Activated gamma-delta T cell treated with anti-CD3 and anti-CD28 coated beads, Interleukin-2, amount 50 U/mL, for 16 hours (primary cell): ENCODE measurements around the gene RAD50.
"Not testable (repeated sequence)": the region's sequence is repeated elsewhere in the genome, so short reads cannot be mapped to it uniquely, and the experiment has no call there.

ENCODE experiments used
- DNase-seq: peaks from one replicate; pipeline ENCODE4 v3.0.0-alpha.2; 2020; ENCODE audit warnings: low read depth

RAD50 gene

DNA sequence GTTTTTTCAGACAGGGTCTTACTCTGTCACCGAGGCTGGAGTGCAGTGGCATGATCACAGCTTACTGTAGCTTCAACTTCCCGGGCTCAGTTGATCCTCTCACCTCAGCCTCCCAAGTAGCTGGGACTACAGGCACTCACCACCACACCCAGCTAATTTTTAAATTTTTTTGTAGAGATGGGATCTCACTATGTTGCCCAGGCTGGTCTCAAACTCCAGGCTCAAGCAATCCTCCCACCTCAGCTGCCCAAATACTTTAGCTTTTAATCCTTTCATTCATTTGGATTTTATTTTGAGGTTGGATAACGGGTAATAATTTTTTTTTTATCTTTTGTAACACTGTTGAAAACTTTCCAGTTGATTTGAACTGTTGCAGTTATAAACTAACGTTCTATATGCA is 76.8 kb downstream of the RAD50 start:
- not testable (repeated sequence) for DNase-seq

DNA sequence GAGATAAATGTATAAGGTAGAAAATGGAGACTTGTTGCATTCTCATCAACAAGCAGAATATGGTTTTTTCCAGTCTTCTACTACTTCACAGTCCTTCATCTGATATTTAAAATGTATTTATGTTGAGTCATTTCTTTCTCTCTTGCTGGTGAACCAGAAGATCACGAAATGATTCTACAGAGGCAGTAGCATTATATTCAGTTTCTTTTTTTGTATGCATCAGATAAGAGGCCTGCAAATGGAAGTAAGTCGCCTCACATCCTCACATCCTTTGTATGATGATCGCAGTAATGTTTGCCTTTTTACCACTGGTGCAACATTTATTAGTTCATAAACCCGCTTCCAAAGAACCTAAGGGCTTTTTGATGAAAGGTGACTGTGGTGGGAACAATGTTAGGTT is 79.1 kb downstream of the RAD50 start:
- DNase-seq: no peak

GRCh38 chr5:132637241-132637640 is 80.5 kb downstream of the RAD50 start:
- no peak for DNase-seq

- DNase-seq: no peak
Measured at GRCh38 chr5:132639706-132640130, 82.9 kb downstream of the RAD50 start.

DNA sequence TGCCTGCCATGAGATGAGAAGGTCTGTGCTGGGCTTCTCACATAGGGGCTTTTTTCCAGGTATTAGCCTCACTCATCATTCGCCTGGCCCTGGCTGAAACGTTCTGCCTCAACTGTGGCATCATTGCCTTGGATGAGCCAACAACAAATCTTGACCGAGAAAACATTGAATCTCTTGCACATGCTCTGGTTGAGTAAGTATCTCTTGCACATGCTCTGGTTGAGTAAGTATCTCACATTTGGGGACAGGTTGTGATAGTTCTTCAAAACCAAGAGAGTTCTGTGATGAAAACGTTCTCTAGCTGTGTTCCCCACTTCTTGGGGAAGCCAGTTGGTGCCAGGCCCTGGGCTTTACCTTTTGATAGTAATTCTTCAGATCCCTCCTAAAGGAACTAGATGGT is 83.8 kb downstream of the RAD50 start:
- DNase-seq: no peak

DNA sequence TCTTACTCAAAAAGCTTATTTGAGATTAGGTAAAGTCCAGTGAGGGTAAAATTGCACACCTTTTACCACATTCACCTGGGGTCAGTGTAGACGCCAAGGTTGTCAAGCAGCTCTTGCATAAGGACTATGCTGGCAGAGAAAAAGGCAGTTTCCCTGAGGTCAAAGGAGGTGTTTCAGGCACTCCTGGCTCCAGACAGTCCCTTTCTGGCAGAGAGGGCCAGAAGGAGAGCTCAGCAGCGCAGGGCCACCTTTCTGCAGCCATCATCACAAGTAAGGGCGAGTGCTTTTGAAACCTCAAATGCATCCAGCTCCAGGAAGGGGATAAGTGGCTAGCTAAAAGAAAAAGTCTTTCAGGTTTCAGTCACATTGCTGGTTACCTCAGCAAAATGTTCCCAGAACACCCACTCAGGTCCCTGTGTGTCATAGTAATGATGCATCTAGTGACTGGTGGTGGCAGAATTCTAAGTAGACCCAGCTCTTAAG is 84.5 kb downstream of the RAD50 start:
- no peak for DNase-seq

GRCh38 chr5:132641841-132642240 is 85.1 kb downstream of the RAD50 start:
- no peak for DNase-seq

- no peak for DNase-seq
Measured at GRCh38 chr5:132644177-132644576, 87.4 kb downstream of the RAD50 start.

DNA sequence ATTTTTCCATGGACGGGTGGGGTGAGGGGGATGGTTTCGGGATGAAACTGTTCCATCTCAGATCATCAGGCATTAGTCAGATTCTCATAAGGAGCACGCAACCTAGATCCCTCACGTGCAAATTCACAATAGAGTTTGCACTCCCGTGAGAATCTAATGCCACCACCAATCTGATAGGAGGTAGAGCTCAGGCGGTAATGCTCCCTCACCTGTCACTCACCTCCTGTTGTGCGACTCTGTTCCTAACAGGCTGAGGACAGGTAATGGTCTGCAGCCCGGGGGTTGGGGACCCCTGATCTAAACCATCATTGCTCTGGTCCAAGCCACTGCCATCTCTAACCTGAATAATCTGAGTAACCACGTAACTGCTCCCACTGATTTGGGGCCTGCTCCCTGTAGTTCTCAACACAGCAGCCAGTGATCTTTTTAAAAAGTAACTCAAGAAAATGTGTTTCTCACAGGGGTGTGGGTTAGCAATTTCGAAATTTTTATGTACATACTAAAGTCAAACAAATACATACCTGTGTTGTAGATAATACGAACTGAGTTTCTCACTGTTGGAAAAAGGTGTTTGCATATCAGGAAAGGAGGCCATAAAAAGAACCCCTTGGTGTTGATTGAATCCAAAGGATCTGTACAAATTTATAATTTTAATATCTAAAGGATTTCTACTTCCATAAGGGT is 89.9 kb downstream of the RAD50 start:
- DNase-seq: no peak

DNA sequence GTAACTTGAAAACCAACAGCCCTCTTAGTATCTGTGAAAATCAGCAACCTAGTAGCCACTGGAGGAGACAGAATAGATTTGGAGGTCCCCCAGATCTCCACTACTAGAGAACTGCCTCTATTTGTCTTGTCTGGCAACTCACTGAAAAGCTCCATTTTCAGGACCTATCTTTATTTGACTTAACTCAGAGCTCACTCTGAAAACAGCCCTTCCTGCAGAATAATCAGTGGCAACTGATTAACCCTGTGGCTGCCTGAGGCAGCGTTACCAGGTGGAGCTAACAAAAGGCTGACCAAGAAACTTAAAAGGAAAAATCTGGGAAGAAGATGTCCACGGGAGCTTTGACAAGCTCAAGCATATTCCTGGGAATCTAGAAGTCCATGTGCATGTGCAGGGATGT is 90.7 kb downstream of the RAD50 start:
- no peak for DNase-seq

DNA sequence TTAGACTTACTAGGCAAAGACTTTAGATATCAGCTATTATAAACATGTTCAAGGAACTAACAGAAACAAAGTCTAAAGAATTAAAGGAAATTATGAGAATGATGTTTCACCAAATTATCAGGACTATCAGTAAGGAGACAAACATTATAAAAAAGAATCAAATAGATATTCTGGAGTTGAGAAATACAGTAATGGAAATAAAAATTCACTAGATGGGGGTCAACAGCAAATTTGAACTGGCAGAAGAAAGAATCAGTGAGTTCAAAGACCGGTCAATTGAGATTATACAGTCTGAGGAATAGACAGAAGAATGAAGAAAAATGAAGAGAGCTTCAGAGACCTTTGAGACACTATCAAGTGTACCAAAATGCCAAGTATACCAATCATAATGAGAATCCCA is 91.6 kb downstream of the RAD50 start:
- no peak for DNase-seq

GRCh38 chr5:132651838-132652469 is 95.2 kb downstream of the RAD50 start:
- DNase-seq: no peak

GRCh38 chr5:132653716-132654115 is 96.9 kb downstream of the RAD50 start:
- no peak for DNase-seq

GRCh38 chr5:132655821-132656773 is 99.3 kb downstream of the RAD50 start:
- DNase-seq: peak; percentile 32

- no peak for DNase-seq
Measured at GRCh38 chr5:132656774-132657355, 100.1 kb downstream of the RAD50 start.

GRCh38 chr5:132657676-132658380 is 101.1 kb downstream of the RAD50 start, which contains the start of gene IL13:
Gene IL13, plus strand, starts transcription at chr5:132658173. Its CDS starts 14 bp downstream, at chr5:132658187.
- DNase-seq: no peak

DNA sequence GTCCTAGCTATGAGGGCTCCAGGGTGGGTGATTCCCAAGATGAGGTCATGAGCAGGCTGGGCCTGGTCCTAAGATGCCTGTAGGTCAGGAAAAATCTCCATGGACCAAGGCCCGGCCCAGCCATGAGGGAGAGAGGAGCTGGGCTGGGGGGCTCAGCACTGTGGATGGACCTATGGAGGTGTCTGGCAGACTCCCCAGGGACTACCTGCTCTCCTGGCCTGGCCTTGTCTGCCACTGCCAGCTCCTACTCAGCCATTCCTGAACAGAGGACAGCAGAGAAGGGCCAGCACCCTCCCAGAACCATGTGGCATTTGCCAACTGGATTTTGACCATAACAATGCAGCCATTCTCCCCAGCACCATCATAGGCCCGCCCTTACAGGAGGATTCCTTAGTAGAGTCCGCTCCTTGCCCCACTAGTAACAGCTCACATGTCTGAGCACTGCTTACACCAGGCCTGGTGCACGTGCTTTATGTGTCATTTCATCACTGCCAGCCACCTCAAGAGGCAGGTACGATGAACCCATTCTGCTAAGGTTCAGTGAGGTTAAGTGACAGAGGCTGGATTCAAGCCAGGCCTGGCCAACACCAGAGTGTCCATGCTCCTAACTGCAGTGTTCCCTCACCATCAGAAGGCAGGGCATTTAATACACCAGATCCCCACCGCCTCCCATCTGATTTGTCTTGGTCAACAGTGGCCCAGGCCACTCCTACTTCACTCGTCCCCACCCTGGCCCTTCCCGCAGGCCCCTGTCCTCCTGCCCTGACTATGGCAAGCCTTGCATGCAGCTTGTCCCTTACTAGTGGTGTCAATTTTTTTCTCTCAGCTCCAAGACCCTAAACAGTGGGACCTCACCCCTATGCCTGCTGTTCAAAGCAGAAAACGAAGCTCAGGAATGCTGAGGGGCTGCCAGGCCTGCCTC is 101.9 kb downstream of the RAD50 start:
- DNase-seq: no peak

- DNase-seq: no peak
Measured at GRCh38 chr5:132659598-132660493, 103.1 kb downstream of the RAD50 start.
